ENCODE measurements around the gene SMYD1. TPM values are rescaled to one million over a fixed set of nuclear protein-coding genes. Genes with fewer than 3 reads are reported as not detected.

Gene SMYD1
- total RNA-seq, 1 donor from 2014 or later: not detected

- peaks cover 14% of the 10 kb centered on the region for H3K9me3 Mint-ChIP-seq (ENCODE audit: low read depth)
- peaks cover 2% of the 10 kb centered on the region for H3K36me3 Mint-ChIP-seq (ENCODE audit: low read depth)
- TF ChIP-seq CTCF (IDR thresholded peaks at IDR 0.05): no peak
- H3K4me1 Mint-ChIP-seq (ENCODE audit: low read depth): no peaks in the 10 kb centered on the region
- H3K27ac Mint-ChIP-seq (ENCODE audit: unreplicated experiment): no peak overlapping the region
- peaks cover 56% of the 10 kb centered on the region for H3K27me3 Mint-ChIP-seq (ENCODE audit: low read depth)
- DNase-seq (ENCODE audit: low spot score): no peak
- H3K4me3 Mint-ChIP-seq (ENCODE audit: unreplicated experiment): no peak overlapping the region
These were observed 72.2 kb downstream of the SMYD1 start for GRCh38 chr2:88139804-88140203.

- Mint-ChIP-seq H3K27ac (ENCODE audit: unreplicated experiment) (no peak overlapping the region), H3K4me3 (ENCODE audit: unreplicated experiment) (no peak overlapping the region), H3K27me3 (ENCODE audit: low read depth) (peaks cover 53% of the 10 kb centered on the region), H3K4me1 (ENCODE audit: low read depth) (no peaks in the 10 kb centered on the region), H3K36me3 (ENCODE audit: low read depth) (peaks cover 2% of the 10 kb centered on the region), H3K9me3 (ENCODE audit: low read depth) (peaks cover 14% of the 10 kb centered on the region)
- TF ChIP-seq CTCF (IDR thresholded peaks at IDR 0.05): no peak
- DNase-seq (ENCODE audit: low spot score): no peak
These were observed 74.3 kb downstream of the SMYD1 start for GRCh38 chr2:88141952-88142351.

- Mint-ChIP-seq H3K9me3 (ENCODE audit: low read depth) (peaks cover 25% of the 10 kb centered on the region), H3K4me3 (ENCODE audit: unreplicated experiment) (no peak overlapping the region), H3K27me3 (ENCODE audit: low read depth) (peaks cover 41% of the 10 kb centered on the region), H3K36me3 (ENCODE audit: low read depth) (peaks cover 9% of the 10 kb centered on the region), H3K27ac (ENCODE audit: unreplicated experiment) (no peak overlapping the region), H3K4me1 (ENCODE audit: low read depth) (no peaks in the 10 kb centered on the region)
- no peak for TF ChIP-seq CTCF (IDR thresholded peaks at IDR 0.05)
- no peak for DNase-seq (ENCODE audit: low spot score)
These were observed 76.6 kb downstream of the SMYD1 start for GRCh38 chr2:88144271-88144670.

GRCh38 chr2:88144914-88145497, 77.4 kb downstream of the SMYD1 start:
- H3K4me1 Mint-ChIP-seq (ENCODE audit: low read depth): no peaks in the 10 kb centered on the region
- H3K27ac Mint-ChIP-seq (ENCODE audit: unreplicated experiment): no peak overlapping the region
- peaks cover 28% of the 10 kb centered on the region for H3K9me3 Mint-ChIP-seq (ENCODE audit: low read depth)
- DNase-seq (ENCODE audit: low spot score): no peak
- H3K27me3 Mint-ChIP-seq (ENCODE audit: low read depth): peaks cover 37% of the 10 kb centered on the region
- no peak for TF ChIP-seq CTCF (IDR thresholded peaks at IDR 0.05)
- H3K4me3 Mint-ChIP-seq (ENCODE audit: unreplicated experiment): no peak overlapping the region
- peaks cover 10% of the 10 kb centered on the region for H3K36me3 Mint-ChIP-seq (ENCODE audit: low read depth)

GRCh38 chr2:88146590-88146989, 79.0 kb downstream of the SMYD1 start:
- no peaks in the 10 kb centered on the region for H3K4me1 Mint-ChIP-seq (ENCODE audit: low read depth)
- H3K36me3 Mint-ChIP-seq (ENCODE audit: low read depth): peaks cover 10% of the 10 kb centered on the region
- peaks cover 25% of the 10 kb centered on the region for H3K9me3 Mint-ChIP-seq (ENCODE audit: low read depth)
- no peak for DNase-seq (ENCODE audit: low spot score)
- H3K27me3 Mint-ChIP-seq (ENCODE audit: low read depth): peaks cover 30% of the 10 kb centered on the region
- no peak for TF ChIP-seq CTCF (IDR thresholded peaks at IDR 0.05)
- no peak overlapping the region for H3K4me3 Mint-ChIP-seq (ENCODE audit: unreplicated experiment)
- no peak overlapping the region for H3K27ac Mint-ChIP-seq (ENCODE audit: unreplicated experiment)

Data from chondrocyte (in vitro differentiated cells).